ENCODE results near the gene CBX3. TPM values are rescaled to one million over a fixed set of nuclear protein-coding genes. Genes with fewer than 3 reads are reported as not detected.
A peak's percentile ranks its signal among the peaks of the same experiment; 100 is the strongest.

The CBX3 gene
- total RNA-seq, 2 donors from 2014 or later: 53.7 to 64.2 TPM

DNA sequence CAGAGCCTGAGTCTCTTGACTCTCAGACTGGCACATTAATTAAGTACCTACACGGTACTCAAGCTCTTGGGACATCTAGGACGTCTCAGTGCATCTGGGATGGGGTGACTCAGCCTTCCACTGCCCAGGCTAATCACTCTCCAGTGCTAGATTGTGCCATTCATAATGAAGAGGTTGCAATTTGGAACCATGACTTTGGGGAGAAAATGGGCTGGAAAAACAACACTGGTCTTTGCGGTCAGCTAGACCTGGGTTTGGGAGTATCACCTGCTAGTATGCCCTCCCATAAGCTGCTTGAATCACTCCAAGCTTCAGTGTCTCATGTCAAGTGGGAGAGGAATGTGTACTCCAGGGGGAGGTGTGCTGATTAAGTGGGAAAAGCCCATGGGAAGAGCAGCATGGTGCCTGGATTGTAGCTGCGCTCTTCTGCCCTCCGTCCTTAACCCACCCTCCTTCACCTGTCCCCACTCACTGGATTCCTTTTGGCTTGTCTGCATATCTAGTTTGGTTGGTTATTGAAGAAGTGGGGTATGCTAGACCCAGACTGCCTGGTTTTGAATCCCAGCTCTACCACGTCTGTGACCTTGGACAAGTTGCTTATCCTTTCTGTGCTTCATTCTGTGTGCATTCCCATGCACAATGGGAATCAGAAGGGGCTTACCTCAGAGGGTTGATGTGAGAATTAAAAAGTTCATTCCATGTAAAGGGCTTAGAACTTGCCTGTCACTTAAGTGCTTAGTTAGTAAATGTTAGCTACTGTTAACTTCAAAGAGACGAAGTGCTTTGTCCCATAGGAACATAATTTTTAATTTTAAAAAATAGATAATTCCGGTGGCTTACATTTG, 45.8 kb upstream of the CBX3 start:
- no peak overlapping the region for H3K27ac ChIP-seq
- peak overlapping the region; percentile 24 for H3K4me3 ChIP-seq
- no peak for TF ChIP-seq CTCF (IDR thresholded peaks at IDR 0.05)
- H3K4me1 ChIP-seq (ENCODE audit: control insufficient read depth in 1 of 2, low read depth in 2 of 2): peaks cover 4 to 23% of the 10 kb centered on the region in 2 donors
- peaks cover 4% of the 10 kb centered on the region for H3K27me3 ChIP-seq (replicated peaks; ENCODE audit: insufficient read depth)
- ATAC-seq (ENCODE audit: insufficient number of reproducible peaks, low FRiP score, low read depth): no peak
- no peaks in the 10 kb centered on the region for H3K9me3 ChIP-seq
- no peak for DNase-seq (ENCODE audit: low spot score)
- no peaks in the 10 kb centered on the region for H3K36me3 ChIP-seq

- no peaks in the 10 kb centered on the region for H3K9me3 ChIP-seq
- peaks cover 4 to 22% of the 10 kb centered on the region in 2 donors for H3K4me1 ChIP-seq (ENCODE audit: control insufficient read depth in 1 of 2, low read depth in 2 of 2)
- H3K27me3 ChIP-seq (replicated peaks; ENCODE audit: insufficient read depth): peaks cover 4% of the 10 kb centered on the region
- TF ChIP-seq CTCF (IDR thresholded peaks at IDR 0.05): no peak
- no peaks in the 10 kb centered on the region for H3K36me3 ChIP-seq
- no peak overlapping the region for H3K27ac ChIP-seq
- peak overlapping the region; percentile 24 for H3K4me3 ChIP-seq
- DNase-seq (ENCODE audit: low spot score): no peak
- ATAC-seq (ENCODE audit: insufficient number of reproducible peaks, low FRiP score, low read depth): no peak
Measured at GRCh38 chr7:26156451-26157420, 44.8 kb upstream of the CBX3 start.

- TF ChIP-seq CTCF (IDR thresholded peaks at IDR 0.05): no peak
- Histone ChIP-seq H3K4me1 (ENCODE audit: control insufficient read depth in 1 of 2, low read depth in 2 of 2) (peaks cover 2 to 14% of the 10 kb centered on the region in 2 donors), H3K27me3 (replicated peaks; ENCODE audit: insufficient read depth) (peaks cover 4% of the 10 kb centered on the region), H3K27ac (no peak overlapping the region), H3K9me3 (no peaks in the 10 kb centered on the region), H3K36me3 (no peaks in the 10 kb centered on the region), H3K4me3 (no peak overlapping the region)
- ATAC-seq (ENCODE audit: insufficient number of reproducible peaks, low FRiP score, low read depth) (no peak), DNase-seq (ENCODE audit: low spot score) (no peak)
Measured at GRCh38 chr7:26157520-26158105, 43.9 kb upstream of the CBX3 start.

- no peaks in the 10 kb centered on the region for H3K9me3 ChIP-seq
- no peaks in the 10 kb centered on the region for H3K36me3 ChIP-seq
- DNase-seq (ENCODE audit: low spot score): no peak
- TF ChIP-seq CTCF (IDR thresholded peaks at IDR 0.05): no peak
- ATAC-seq (ENCODE audit: insufficient number of reproducible peaks, low FRiP score, low read depth): no peak
- H3K27me3 ChIP-seq (replicated peaks; ENCODE audit: insufficient read depth): peaks cover under 1% of the 10 kb centered on the region
- H3K27ac ChIP-seq: no peak overlapping the region
- no peak overlapping the region for H3K4me3 ChIP-seq
- H3K4me1 ChIP-seq (ENCODE audit: control insufficient read depth in 1 of 2, low read depth in 2 of 2): peaks cover 0 to 12% of the 10 kb centered on the region in 2 donors
Measured at GRCh38 chr7:26159243-26159642, 42.3 kb upstream of the CBX3 start.

Data from thoracic aorta (tissue), 2 donors.